GM23248 (cell line): ENCODE results near the gene APRT. TPM values are rescaled to one million over a fixed set of nuclear protein-coding genes. Genes with fewer than 3 reads are reported as not detected.
A peak's percentile ranks its signal among the peaks of the same experiment; 100 is the strongest.

Source experiments
- DNase-seq: peaks from one replicate; pipeline ENCODE4 v3.0.0-alpha.2; 2015
- H2AFZ ChIP-seq: fragments of 200-600 bp; sonication (generic); 2 replicates; pipeline ENCODE4 v1.6.1; 2016; ENCODE audit warnings: antibody characterized with exemption
- H3F3A ChIP-seq: fragments of 200-600 bp; sonication (generic); 2 replicates; pipeline ENCODE4 v1.6.1; 2016; ENCODE audit warnings: mild to moderate bottlenecking, antibody characterized with exemption, mixed run types; ENCODE audit not compliant: insufficient read depth
- H3K27ac ChIP-seq: fragments of 200-600 bp; sonication (generic); 2 replicates; pipeline ENCODE4 v1.5.1; 2016; ENCODE audit warnings: mild to moderate bottlenecking
- H3K27me3 ChIP-seq: fragments of 200-600 bp; sonication (generic); replicated peaks from 2 replicates; pipeline ENCODE4 v1.6.1; 2016; ENCODE audit warnings: mild to moderate bottlenecking; ENCODE audit not compliant: insufficient read depth
- H3K36me3 ChIP-seq: fragments of 200-600 bp; sonication (generic); 2 replicates; pipeline ENCODE4 v1.6.1; 2016; ENCODE audit warnings: low read depth, mild to moderate bottlenecking
- H3K4me1 ChIP-seq: fragments of 200-600 bp; sonication (generic); 2 replicates; pipeline ENCODE4 v1.6.1; 2016; ENCODE audit warnings: mild to moderate bottlenecking; ENCODE audit not compliant: insufficient read depth
- H3K4me2 ChIP-seq: fragments of 200-600 bp; sonication (generic); one replicate; pipeline ENCODE4 v1.6.1; 2016; ENCODE audit warnings: mild to moderate bottlenecking; ENCODE audit not compliant: unreplicated experiment
- H3K4me3 ChIP-seq: fragments of 200-600 bp; sonication (generic); 2 replicates; pipeline ENCODE4 v1.5.1; 2016; ENCODE audit warnings: mild to moderate bottlenecking
- H3K79me2 ChIP-seq: fragments of 200-600 bp; sonication (generic); 2 replicates; pipeline ENCODE4 v1.6.1; 2016; ENCODE audit warnings: mild to moderate bottlenecking; ENCODE audit not compliant: insufficient read depth
- H3K9ac ChIP-seq: fragments of 200-600 bp; sonication (generic); 2 replicates; pipeline ENCODE4 v1.6.1; 2016; ENCODE audit warnings: mild to moderate bottlenecking
- H3K9me2 ChIP-seq: fragments of 200-600 bp; sonication (generic); 2 replicates; pipeline ENCODE4 v1.6.1; 2016; ENCODE audit warnings: mixed run types, mild to moderate bottlenecking, moderate library complexity; ENCODE audit not compliant: insufficient read depth
- H3K9me3 ChIP-seq: fragments of 200-600 bp; sonication (generic); one replicate; pipeline ENCODE4 v1.6.1; 2017; ENCODE audit warnings: low read depth
- H4K20me1 ChIP-seq: fragments of 200-600 bp; sonication (generic); 2 replicates; pipeline ENCODE4 v1.6.0; 2016; ENCODE audit not compliant: insufficient read depth
- EZH2 ChIP-seq: fragments of 200-600 bp; sonication (generic); IDR thresholded peaks from 2 replicates; pipeline ENCODE4 v1.6.1; 2018; ENCODE audit warnings: antibody characterized with exemption, mild to moderate bottlenecking; ENCODE audit not compliant: insufficient read depth, poor library complexity, severe bottlenecking
- EZH2phosphoT487 ChIP-seq: fragments of 200-600 bp; sonication (generic); IDR thresholded peaks from 2 replicates; pipeline ENCODE4 v1.6.1; 2018; ENCODE audit warnings: antibody characterized with exemption, moderate library complexity, mild to moderate bottlenecking, low read depth; ENCODE audit not compliant: insufficient read depth
- WGBS, 2 experiments: methylation state at CpG; one replicate each; pipeline ENCODE4 v1.1.6; 2015 to 2017; ENCODE audit warnings: low lambda C conversion rate in 2 of 2, low coverage in 1 of 2; ENCODE audit errors: missing lambda C conversion rate in 2 of 2; 5-methylcytosine and 5-hydroxymethylcytosine counted together
- in situ Hi-C: fragments of 300-500 bp; cut with MboI; formaldehyde crosslinking; loops from 2 replicates; pipeline ENCODE4 v1.15.0; 2020
- polyA plus RNA-seq: library from polyadenylated mRNA; unstranded; fragments of >200 nt; fragmentation: Nextera tagmentation; extraction: Ambion mirVana; gene quantifications from 2 replicates; pipeline ENCODE4 v1.2.1, GENCODE V29; 2016
- total RNA-seq: library from RNA; depleted of rRNA; stranded (reverse); fragments of >200 nt; shearing (Covaris generic); gene quantifications from 2 replicates; pipeline ENCODE4 v1.2.3, GENCODE V29; 2014

The APRT gene
- total and polyA plus RNA-seq, 2 experiments from 2014 or later = 150 to 224 TPM

GRCh38 chr16:88771294-88771772 lies 40.4 kb downstream of the APRT start:
- Histone ChIP-seq H3K36me3 (no peaks in the 10 kb centered on the region), H3K27me3 (no peaks in the 10 kb centered on the region), H3K4me3 (no peak overlapping the region), H3K27ac (no peak overlapping the region), H3K4me1 (peaks cover 39% of the 10 kb centered on the region), H3K9ac (no peak overlapping the region), H3F3A (peaks cover 4% of the 10 kb centered on the region; the same call in 1 of the 2 replicates), H4K20me1 (0 out of 2 replicates have a peak, but pooled peaks cover 4% of the 10 kb centered on the region), H3K4me2 (no peak overlapping the region), H2AFZ (no peak overlapping the region), H3K9me3 (no peaks in the 10 kb centered on the region), H3K9me2 (no peaks in the 10 kb centered on the region), H3K79me2 (peaks cover 97% of the 10 kb centered on the region)
- WGBS, 2 experiments = 89 to 93% methylated on average over 12 to 16 of the region's 19 CpGs
- no peak for TF ChIP-seq EZH2phosphoT487
- TF ChIP-seq EZH2 = no peak
- in situ Hi-C loops = no loop called here
- no peak for DNase-seq

DNA sequence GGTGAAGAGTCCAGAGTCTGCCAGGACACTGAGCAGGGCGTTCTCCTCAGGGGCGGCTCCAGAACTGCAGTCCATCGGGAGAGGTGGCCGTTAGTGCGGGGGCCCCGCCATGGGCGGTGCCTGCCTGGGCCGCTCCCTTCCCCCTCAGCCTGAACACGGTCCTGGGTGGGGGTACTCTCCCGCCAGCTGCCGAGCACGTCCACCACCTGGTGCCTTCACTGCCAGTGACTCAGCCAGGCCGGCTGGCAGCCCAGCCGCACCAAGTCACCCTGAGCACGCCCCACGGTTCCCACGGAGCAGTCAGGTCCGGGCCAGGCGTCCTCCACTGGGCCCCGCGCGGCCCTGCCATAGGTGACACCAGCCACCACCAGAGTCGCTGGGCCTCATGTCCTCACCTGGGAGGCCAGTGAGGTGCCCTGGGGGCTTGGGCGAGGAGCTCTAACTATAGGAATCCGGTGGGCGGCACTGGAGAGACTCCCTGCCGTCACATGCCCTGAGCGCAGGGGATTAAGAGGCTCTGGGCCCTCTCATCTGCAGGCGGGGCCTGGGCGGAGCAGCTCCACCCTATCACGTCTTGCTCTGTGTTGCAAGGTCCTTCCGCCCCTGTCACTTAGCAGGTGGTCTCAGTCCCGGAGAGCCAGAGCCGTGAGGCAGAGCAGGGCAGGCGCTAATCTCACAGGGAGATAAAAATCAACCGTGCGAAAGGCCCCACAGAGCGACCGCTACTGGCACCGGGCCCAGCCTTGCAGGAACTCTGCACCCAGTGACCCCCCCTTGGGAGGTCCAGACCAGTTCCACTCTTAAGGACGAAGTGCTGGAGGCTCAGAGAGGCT lies 41.1 kb downstream of the APRT start:
- H2AFZ ChIP-seq = no peak overlapping the region
- H3K4me2 ChIP-seq = no peak overlapping the region
- H3K27me3 ChIP-seq = no peaks in the 10 kb centered on the region
- H3F3A ChIP-seq = peaks cover 4% of the 10 kb centered on the region; the same call in 1 of the 2 replicates
- DNase-seq = no peak
- H3K79me2 ChIP-seq = peaks cover 97% of the 10 kb centered on the region
- no peak for TF ChIP-seq EZH2
- peaks cover 37% of the 10 kb centered on the region for H3K4me1 ChIP-seq
- no peaks in the 10 kb centered on the region for H3K9me3 ChIP-seq
- no peak overlapping the region for H3K27ac ChIP-seq
- 0 out of 2 replicates have a peak, but pooled peaks cover 4% of the 10 kb centered on the region for H4K20me1 ChIP-seq
- no peak overlapping the region for H3K9ac ChIP-seq
- WGBS, 2 experiments = 77 to 80% methylated on average over 28 to 39 of the region's 41 CpGs
- in situ Hi-C loops = no loop called here
- H3K9me2 ChIP-seq = no peaks in the 10 kb centered on the region
- no peak overlapping the region for H3K4me3 ChIP-seq
- H3K36me3 ChIP-seq = no peaks in the 10 kb centered on the region

DNA sequence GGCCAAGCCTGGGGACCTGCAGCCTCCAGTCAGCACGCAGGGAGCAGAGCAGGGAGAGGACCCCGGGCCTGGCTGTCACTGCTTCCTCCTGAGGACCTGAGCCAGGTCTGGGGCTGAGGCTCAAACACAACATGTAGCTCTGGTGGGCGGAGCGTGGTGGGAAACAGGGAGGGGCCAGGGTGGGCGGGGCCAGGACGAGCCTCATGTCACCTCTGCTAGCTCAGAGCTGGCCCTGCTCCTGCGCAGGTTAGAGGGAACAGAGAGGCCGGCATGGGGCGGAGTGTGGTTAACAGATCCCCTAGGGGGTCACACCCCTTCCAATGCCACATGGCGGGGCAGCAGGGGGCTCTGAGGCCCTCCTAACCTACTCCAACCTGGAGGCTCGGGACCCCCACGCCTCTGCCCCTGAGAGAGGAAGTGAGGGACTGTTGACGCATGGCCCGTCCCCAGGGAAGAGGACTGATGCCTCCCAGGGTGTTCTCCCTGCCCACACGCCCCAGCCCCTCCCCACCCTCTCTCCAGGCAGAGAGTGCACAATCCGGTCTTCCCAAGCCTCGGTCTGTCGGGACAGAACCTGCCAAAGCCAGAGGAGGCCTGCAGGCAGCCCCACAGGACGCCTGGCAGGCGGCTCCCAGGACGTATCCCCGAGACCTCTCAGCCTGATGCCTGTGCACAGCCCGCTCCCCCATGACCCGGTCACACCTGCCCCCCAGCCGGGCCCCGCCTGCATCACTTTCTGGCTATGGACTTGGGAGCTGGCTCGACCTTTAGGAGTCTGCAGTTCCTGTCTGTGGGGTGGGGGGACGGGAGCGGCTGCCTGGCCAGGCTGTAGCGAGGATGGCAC lies 41.9 kb downstream of the APRT start:
- in situ Hi-C loops = no loop called here
- Histone ChIP-seq H2AFZ (no peak overlapping the region), H3K36me3 (no peaks in the 10 kb centered on the region), H3K4me1 (peaks cover 37% of the 10 kb centered on the region), H3K27ac (no peak overlapping the region), H3K9me3 (no peaks in the 10 kb centered on the region), H4K20me1 (0 out of 2 replicates have a peak, but pooled peaks cover 4% of the 10 kb centered on the region), H3K27me3 (no peaks in the 10 kb centered on the region), H3K79me2 (peaks cover 97% of the 10 kb centered on the region), H3F3A (peaks cover 4% of the 10 kb centered on the region; the same call in 1 of the 2 replicates), H3K9ac (no peak overlapping the region), H3K9me2 (no peaks in the 10 kb centered on the region), H3K4me3 (no peak overlapping the region), H3K4me2 (no peak overlapping the region)
- TF ChIP-seq EZH2phosphoT487 (no peak), EZH2 (no peak)
- 80 to 82% methylated on average over 23 to 30 of the region's 30 CpGs for WGBS, 2 experiments
- DNase-seq = peak; percentile 59

DNA sequence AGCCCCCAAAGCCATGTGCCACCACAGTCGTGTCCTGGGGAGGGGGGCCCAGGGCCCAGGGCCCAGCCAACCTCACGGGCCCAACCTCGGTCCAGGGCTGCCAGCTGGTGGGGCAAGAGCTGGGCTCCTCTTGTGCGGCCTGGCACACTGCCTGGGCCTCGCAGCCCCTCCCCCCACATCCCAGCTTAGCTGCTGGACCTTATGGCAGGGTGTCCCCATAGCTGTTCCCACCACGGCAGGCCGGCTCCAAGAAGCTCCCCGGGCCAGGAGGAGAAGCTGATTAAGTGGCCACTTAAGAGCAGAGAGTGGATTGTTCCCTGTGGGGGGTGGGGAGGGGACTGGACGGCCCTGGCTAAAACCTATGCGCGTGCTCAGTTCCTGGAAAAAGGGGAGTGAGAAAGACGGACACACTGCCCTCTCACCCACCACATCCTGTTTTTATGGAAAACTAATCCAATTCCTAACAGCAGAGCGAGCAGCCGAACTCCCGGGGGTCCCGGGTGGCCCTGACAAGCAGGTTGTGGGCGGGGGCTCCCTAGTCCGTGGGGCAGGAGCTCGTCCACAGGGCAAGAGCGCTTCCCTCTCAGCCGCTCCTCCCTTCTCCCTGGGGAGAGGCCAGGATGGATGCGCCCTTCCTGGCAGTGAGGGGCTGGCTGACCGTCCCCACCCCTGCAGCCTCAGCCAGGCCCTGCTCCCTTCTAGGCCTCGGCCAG lies 43.5 kb downstream of the APRT start:
- Histone ChIP-seq H3K4me3 (no peak overlapping the region), H3K36me3 (no peaks in the 10 kb centered on the region; the same call in 1 of the 2 replicates), H3K9me2 (no peaks in the 10 kb centered on the region), H3K4me2 (peak overlapping the region; percentile 2), H3K27ac (peak overlapping the region; percentile 15; the same call in 1 of the 2 replicates), H3K4me1 (peaks cover 22% of the 10 kb centered on the region), H3F3A (no peaks in the 10 kb centered on the region; the same call in 1 of the 2 replicates), H3K9me3 (no peaks in the 10 kb centered on the region), H3K27me3 (no peaks in the 10 kb centered on the region), H3K9ac (peak overlapping the region; percentile 37; the same call in 1 of the 2 replicates), H2AFZ (no peak overlapping the region), H4K20me1 (peaks cover 4% of the 10 kb centered on the region; the same call in 1 of the 2 replicates), H3K79me2 (peaks cover 97% of the 10 kb centered on the region)
- in situ Hi-C loops = no loop called here
- 49% methylated on average over 20 to 22 of the region's 24 CpGs for WGBS, 2 experiments
- peak; percentile 49 for DNase-seq
- TF ChIP-seq EZH2 = no peak
